IMR-90 (cell line): ENCODE results near the gene ZFYVE26. TPM values are rescaled to one million over a fixed set of nuclear protein-coding genes. Genes with fewer than 3 reads are reported as not detected.

Experiments
- ATAC-seq: fragments of 200-7000 bp; cut with Tn5 transposase; 2 replicates; pipeline ENCODE4 v1.9.1; 2020; ENCODE audit warnings: low read depth, mild to moderate bottlenecking, moderate library complexity
- BruUV-seq: library from RNA; stranded (reverse); fragments of 400-500 nt; replicated peaks from 2 replicates; lab custom pipeline; 2021; lab: Mats Ljungman, UMichigan
- CTCF ChIA-PET: fragments of 300-600 bp; formaldehyde crosslinking; extraction: SDS; loops from one replicate; lab custom pipeline; 2021; ENCODE audit warnings: antibody characterized with exemption; lab: Yijun Ruan, JAX
- POLR2A ChIA-PET: fragments of 300-600 bp; sonication (Branson Sonifier 250); formaldehyde crosslinking; loops from one replicate; lab custom pipeline; 2022; ENCODE audit warnings: antibody characterized with exemption; ENCODE audit not compliant: unreplicated experiment; lab: Charles Lee
- DNase-seq: peaks from one replicate; pipeline ENCODE4 v3.0.0; 2013
- H2AFZ ChIP-seq: replicated peaks from 2 replicates; pipeline ENCODE3; 2013; ENCODE audit warnings: low read length, mild to moderate bottlenecking; ENCODE audit not compliant: poor library complexity
- H2AK5ac ChIP-seq: 2 replicates; pipeline ENCODE4 v1.6.1; 2013; ENCODE audit warnings: low read depth, low read length, inconsistent platforms
- H2AK9ac ChIP-seq: replicated peaks from 2 replicates; pipeline ENCODE3; 2013; ENCODE audit warnings: mild to moderate bottlenecking, low read depth, low read length, moderate library complexity; ENCODE audit not compliant: poor library complexity
- H2BK120ac ChIP-seq: 2 replicates; pipeline ENCODE4 v1.6.1; 2013; ENCODE audit warnings: low read depth, low read length, inconsistent platforms
- H2BK15ac ChIP-seq: 3 replicates; pipeline ENCODE4 v1.6.1; 2013; ENCODE audit warnings: low read depth, low read length, inconsistent platforms
- H2BK20ac ChIP-seq: 2 replicates; pipeline ENCODE4 v1.6.1; 2013; ENCODE audit warnings: low read depth, mild to moderate bottlenecking, inconsistent platforms, low read length, moderate library complexity
- H2BK5ac ChIP-seq: 2 replicates; pipeline ENCODE4 v1.6.1; 2013; ENCODE audit warnings: mild to moderate bottlenecking, low read depth, low read length, inconsistent platforms; ENCODE audit not compliant: poor library complexity, severe bottlenecking
- H3K14ac ChIP-seq: replicated peaks from 2 replicates; pipeline ENCODE4 v1.6.1; 2013; ENCODE audit warnings: low read depth, low read length, inconsistent platforms
- H3K18ac ChIP-seq: 2 replicates; pipeline ENCODE4 v1.6.1; 2013; ENCODE audit warnings: low read depth, low read length, control low read depth
- H3K23ac ChIP-seq: 2 replicates; pipeline ENCODE4 v1.6.1; 2013; ENCODE audit warnings: low read depth, low read length, inconsistent platforms
- H3K27ac ChIP-seq: 2 replicates; pipeline ENCODE4 v1.5.1; 2013; ENCODE audit warnings: mild to moderate bottlenecking, control low read depth, low read length; ENCODE audit not compliant: insufficient read depth
- H3K27me3 ChIP-seq: 2 replicates; pipeline ENCODE4 v1.6.1; 2013; ENCODE audit warnings: low read length; ENCODE audit not compliant: control insufficient read depth, insufficient read depth
- H3K36me3 ChIP-seq: 2 replicates; pipeline ENCODE4 v1.6.1; 2013; ENCODE audit warnings: low read length, mixed read lengths; ENCODE audit not compliant: control insufficient read depth, insufficient read depth
- H3K4ac ChIP-seq: 2 replicates; pipeline ENCODE4 v1.6.1; 2013; ENCODE audit warnings: low read depth, low read length, inconsistent platforms
- H3K4me1 ChIP-seq: 2 replicates; pipeline ENCODE4 v1.6.1; 2013; ENCODE audit warnings: low read length, mixed read lengths; ENCODE audit not compliant: control insufficient read depth, insufficient read depth
- H3K4me2 ChIP-seq: 2 replicates; pipeline ENCODE4 v1.6.1; 2013; ENCODE audit warnings: low read depth, mild to moderate bottlenecking, control low read depth, low read length, moderate library complexity
- H3K4me3 ChIP-seq: 2 replicates; pipeline ENCODE4 v1.5.1; 2013; ENCODE audit warnings: low read depth, mild to moderate bottlenecking, control low read depth, low read length, moderate library complexity; ENCODE audit not compliant: insufficient read depth
- H3K56ac ChIP-seq: 2 replicates; pipeline ENCODE4 v1.6.1; 2013; ENCODE audit warnings: low read length, inconsistent platforms; ENCODE audit not compliant: insufficient read depth; ENCODE audit errors: extremely low read depth
- H3K79me1 ChIP-seq, 2 experiments: 2 replicates each; pipeline ENCODE4 v1.6.1; 2013; ENCODE audit warnings: low read length in 2 of 2, inconsistent platforms in 1 of 2, low read depth in 1 of 2
- H3K9ac ChIP-seq: 2 replicates; pipeline ENCODE4 v1.6.1; 2013; ENCODE audit warnings: low read depth, low read length, control low read depth
- H3K9me1 ChIP-seq: 2 replicates; pipeline ENCODE4 v1.6.1; 2013; ENCODE audit warnings: low read length, inconsistent platforms; ENCODE audit not compliant: insufficient read depth
- H3K9me3 ChIP-seq: 2 replicates; pipeline ENCODE4 v1.6.1; 2013; ENCODE audit warnings: low read length; ENCODE audit not compliant: control insufficient read depth, insufficient read depth
- H4K20me1 ChIP-seq: 2 replicates; pipeline ENCODE4 v1.6.1; 2013; ENCODE audit warnings: low read length, inconsistent platforms; ENCODE audit not compliant: insufficient read depth
- H4K5ac ChIP-seq: 2 replicates; pipeline ENCODE4 v1.6.1; 2013; ENCODE audit warnings: mild to moderate bottlenecking, low read depth, low read length, control low read depth
- H4K8ac ChIP-seq, 2 experiments: 2 replicates each; pipeline ENCODE4 v1.6.1; 2013; ENCODE audit warnings: low read depth in 2 of 2, low read length in 2 of 2, control low read depth in 1 of 2, inconsistent platforms in 1 of 2
- H4K91ac ChIP-seq: 2 replicates; pipeline ENCODE4 v1.6.1; 2013; ENCODE audit warnings: low read depth, low read length, inconsistent platforms; ENCODE audit not compliant: insufficient read depth
- WGBS, 2 experiments: methylation state at CpG; one replicate each; pipeline versions ENCODE4 v1.1.5 to v1.1.7; 2013; ENCODE audit warnings: missing lambda C conversion rate in 2 of 2; ENCODE audit not compliant: insufficient read length in 1 of 2; ENCODE audit errors: extremely low coverage in 2 of 2; 5-methylcytosine and 5-hydroxymethylcytosine counted together
- dilution Hi-C: fragments of 300-500 bp; cut with HindIII; formaldehyde crosslinking; loops from one replicate; pipeline ENCODE4 v1.14.3; 2018; ENCODE audit warnings: low sequenced_read_pairs; ENCODE audit not compliant: unreplicated experiment
- in situ Hi-C: fragments of 300-500 bp; cut with MboI; formaldehyde crosslinking; loops from 3 replicates; pipeline ENCODE4 v1.14.3; 2019; ENCODE audit warnings: low sequenced_read_pairs, inconsistent platforms, mixed read lengths
- intact Hi-C: fragments of 100-400 bp; cut with micrococcal nuclease; formaldehyde crosslinking; loops from 2 replicates; pipeline ENCODE4 v1.10.0; 2022
- polyA plus RNA-seq, 3 experiments: library from polyadenylated mRNA; depleted of rRNA; stranded (reverse); fragments of >200 nt; gene quantifications; 2 replicates each; pipeline ENCODE4 v1.2.3, GENCODE V29; 2012; ENCODE audit warnings: low replicate concordance in 1 of 3
- total RNA-seq: library from RNA; depleted of rRNA; stranded (reverse); fragments of >200 nt; gene quantifications from 2 replicates; pipeline ENCODE4 v1.2.3, GENCODE V29; 2012
- TF ChIP-seq, protein P1 (sequence below): conservative IDR thresholded peaks from 2 replicates; pipeline ENCODE4 v1.5.1; 2012; ENCODE audit warnings: mild to moderate bottlenecking, low read depth, low read length, improper control_type of control experiment

The ZFYVE26 gene
- total and polyA plus RNA-seq, 2 of the 4 experiments (the other 2 are of a cell fraction), result 6.0 to 11.1 TPM

DNA sequence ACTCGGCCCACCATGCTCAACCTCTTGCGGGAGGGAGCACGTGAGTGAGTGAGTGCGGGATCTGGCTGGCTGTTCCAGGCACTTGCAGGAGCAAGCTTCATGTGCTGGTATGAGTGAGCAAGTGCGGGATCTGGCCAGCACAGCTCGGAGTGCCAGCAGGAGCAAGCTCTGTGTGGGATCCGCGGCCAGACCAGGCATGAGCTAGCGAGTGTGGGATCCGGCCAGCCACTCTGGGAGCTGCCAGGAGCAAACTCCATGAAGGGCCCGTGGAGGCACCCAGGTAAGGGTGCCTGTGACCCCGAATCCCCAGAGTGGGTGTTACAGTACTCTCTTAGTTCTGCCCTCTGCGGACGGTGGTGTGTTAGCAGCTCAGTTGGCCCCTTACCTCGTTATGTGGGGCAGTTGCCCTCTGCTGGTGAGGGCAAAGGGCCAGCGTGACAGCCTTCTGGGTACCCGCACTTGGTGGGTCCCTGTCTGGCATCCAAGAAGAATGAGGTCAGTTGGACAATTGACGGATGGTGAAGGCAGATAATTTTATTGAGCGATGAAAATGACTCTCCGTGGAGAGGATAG lies 41.5 kb upstream of the ZFYVE26 start:
- H3K4me2 ChIP-seq, result no peak overlapping the region
- TF ChIP-seq, protein P1, sequence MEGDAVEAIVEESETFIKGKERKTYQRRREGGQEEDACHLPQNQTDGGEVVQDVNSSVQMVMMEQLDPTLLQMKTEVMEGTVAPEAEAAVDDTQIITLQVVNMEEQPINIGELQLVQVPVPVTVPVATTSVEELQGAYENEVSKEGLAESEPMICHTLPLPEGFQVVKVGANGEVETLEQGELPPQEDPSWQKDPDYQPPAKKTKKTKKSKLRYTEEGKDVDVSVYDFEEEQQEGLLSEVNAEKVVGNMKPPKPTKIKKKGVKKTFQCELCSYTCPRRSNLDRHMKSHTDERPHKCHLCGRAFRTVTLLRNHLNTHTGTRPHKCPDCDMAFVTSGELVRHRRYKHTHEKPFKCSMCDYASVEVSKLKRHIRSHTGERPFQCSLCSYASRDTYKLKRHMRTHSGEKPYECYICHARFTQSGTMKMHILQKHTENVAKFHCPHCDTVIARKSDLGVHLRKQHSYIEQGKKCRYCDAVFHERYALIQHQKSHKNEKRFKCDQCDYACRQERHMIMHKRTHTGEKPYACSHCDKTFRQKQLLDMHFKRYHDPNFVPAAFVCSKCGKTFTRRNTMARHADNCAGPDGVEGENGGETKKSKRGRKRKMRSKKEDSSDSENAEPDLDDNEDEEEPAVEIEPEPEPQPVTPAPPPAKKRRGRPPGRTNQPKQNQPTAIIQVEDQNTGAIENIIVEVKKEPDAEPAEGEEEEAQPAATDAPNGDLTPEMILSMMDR, result no peak
- no peaks in the 10 kb centered on the region for H3K9me3 ChIP-seq
- 0 out of 2 replicates have a peak, but pooled peaks cover 3% of the 10 kb centered on the region for H3K9me1 ChIP-seq
- H4K8ac ChIP-seq, result no peak overlapping the region
- H3K27me3 ChIP-seq, result no peaks in the 10 kb centered on the region
- BruUV-seq, result no TSS peak
- no peak overlapping the region for H3K27ac ChIP-seq
- peak overlapping the region; percentile 59; the same call in 1 of the 2 replicates for H2AK5ac ChIP-seq
- ChIA-PET CTCF (interaction anchor here (1.3 kb wide), 1 partner anchor 12 kb away, joined by 3 read pairs; no protein-coding TSS in a partner anchor), POLR2A (interaction anchor here (0.5 kb wide), 1 partner anchor 43 kb away, joined by 3 read pairs; no protein-coding TSS in a partner anchor)
- no peak overlapping the region for H2AFZ ChIP-seq
- no peak overlapping the region for H3K14ac ChIP-seq
- no peak overlapping the region for H3K9ac ChIP-seq
- H4K20me1 ChIP-seq, result no peaks in the 10 kb centered on the region
- no peak overlapping the region for H2AK9ac ChIP-seq
- no peak overlapping the region for H3K23ac ChIP-seq
- H3K4ac ChIP-seq, result no peak overlapping the region
- WGBS, 2 experiments, result 94% methylated on average over 13 of the region's 20 CpGs; no CpG with 5 or more reads in 1 of the 2 experiments
- DNase-seq (no peak), ATAC-seq (no peak)
- H4K5ac ChIP-seq, result no peak overlapping the region
- intact Hi-C loops (no loop called here), in situ Hi-C loops (no loop called here), dilution Hi-C loops (no loop called here)
- H3K4me1 ChIP-seq, result no peaks in the 10 kb centered on the region
- no peak overlapping the region for H2BK5ac ChIP-seq
- no peak overlapping the region for H2BK15ac ChIP-seq
- no peak overlapping the region for H2BK120ac ChIP-seq
- H3K18ac ChIP-seq, result no peak overlapping the region
- no peak overlapping the region for H3K56ac ChIP-seq
- no peak overlapping the region for H3K4me3 ChIP-seq
- H3K36me3 ChIP-seq, result no peaks in the 10 kb centered on the region
- H2BK20ac ChIP-seq, result no peak overlapping the region
- no peaks in the 10 kb centered on the region for H3K79me1 ChIP-seq
- no peak overlapping the region for H4K91ac ChIP-seq
